ENCODE results near the gene GPR153.

DNA sequence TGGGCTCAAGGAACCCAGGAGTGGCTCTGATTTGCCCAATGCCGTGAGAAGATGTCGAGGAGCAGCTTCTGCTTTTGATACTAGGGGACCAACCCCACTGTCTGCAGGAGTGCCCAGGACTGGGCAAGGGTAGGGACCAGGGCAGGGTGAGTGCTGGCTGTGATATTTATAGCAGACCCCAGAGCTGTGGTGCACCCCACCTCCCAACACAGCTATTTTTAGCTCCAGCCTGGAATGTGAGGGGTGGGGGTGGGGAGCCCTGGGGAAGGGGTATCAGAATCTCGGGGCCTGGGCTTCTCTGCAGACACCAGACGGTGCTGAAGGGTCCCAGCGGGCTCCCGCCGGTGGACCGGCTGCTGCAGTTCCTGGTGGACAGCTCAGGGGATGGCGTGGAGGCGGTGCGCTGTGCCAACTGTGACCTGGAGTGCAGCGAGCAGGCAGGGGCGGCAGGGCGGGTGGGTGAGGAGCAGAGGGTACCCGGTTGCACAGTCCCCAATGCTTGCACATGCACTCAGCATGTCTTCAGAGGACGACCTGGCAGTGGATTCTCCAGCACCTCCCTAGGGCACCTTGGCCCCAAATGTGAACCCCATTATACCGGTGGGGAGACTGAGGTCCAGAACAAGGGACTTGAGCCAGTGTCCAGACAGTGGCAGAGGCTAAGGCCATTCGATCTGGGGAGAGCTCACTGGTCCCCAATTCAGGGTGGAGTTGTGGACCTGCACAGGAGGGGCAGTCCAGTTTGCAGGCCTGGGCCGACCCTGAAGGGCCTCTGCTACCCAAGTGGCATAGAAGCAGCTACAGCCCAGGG lies 53.6 kb downstream of the GPR153 start:
- TF ChIP-seq ELF1 (IDR thresholded peaks at IDR 0.05; ENCODE audit: borderline replicate concordance, low read depth), result no peak
- TF ChIP-seq, protein P1, sequence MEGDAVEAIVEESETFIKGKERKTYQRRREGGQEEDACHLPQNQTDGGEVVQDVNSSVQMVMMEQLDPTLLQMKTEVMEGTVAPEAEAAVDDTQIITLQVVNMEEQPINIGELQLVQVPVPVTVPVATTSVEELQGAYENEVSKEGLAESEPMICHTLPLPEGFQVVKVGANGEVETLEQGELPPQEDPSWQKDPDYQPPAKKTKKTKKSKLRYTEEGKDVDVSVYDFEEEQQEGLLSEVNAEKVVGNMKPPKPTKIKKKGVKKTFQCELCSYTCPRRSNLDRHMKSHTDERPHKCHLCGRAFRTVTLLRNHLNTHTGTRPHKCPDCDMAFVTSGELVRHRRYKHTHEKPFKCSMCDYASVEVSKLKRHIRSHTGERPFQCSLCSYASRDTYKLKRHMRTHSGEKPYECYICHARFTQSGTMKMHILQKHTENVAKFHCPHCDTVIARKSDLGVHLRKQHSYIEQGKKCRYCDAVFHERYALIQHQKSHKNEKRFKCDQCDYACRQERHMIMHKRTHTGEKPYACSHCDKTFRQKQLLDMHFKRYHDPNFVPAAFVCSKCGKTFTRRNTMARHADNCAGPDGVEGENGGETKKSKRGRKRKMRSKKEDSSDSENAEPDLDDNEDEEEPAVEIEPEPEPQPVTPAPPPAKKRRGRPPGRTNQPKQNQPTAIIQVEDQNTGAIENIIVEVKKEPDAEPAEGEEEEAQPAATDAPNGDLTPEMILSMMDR (IDR thresholded peaks at IDR 0.05 in 2 of 3, conservative IDR thresholded peaks at IDR 0.05 in 1 of 3; ENCODE audit: borderline replicate concordance in 1 of 3, insufficient read depth in 1 of 3, low read depth in 2 of 3, low read length in 2 of 3), result no peak
- TF ChIP-seq POLR2A (IDR thresholded peaks at IDR 0.05; ENCODE audit: borderline replicate concordance, extremely low read depth, insufficient read depth, insufficient read length), result no peak
- TF ChIP-seq, protein P2, sequence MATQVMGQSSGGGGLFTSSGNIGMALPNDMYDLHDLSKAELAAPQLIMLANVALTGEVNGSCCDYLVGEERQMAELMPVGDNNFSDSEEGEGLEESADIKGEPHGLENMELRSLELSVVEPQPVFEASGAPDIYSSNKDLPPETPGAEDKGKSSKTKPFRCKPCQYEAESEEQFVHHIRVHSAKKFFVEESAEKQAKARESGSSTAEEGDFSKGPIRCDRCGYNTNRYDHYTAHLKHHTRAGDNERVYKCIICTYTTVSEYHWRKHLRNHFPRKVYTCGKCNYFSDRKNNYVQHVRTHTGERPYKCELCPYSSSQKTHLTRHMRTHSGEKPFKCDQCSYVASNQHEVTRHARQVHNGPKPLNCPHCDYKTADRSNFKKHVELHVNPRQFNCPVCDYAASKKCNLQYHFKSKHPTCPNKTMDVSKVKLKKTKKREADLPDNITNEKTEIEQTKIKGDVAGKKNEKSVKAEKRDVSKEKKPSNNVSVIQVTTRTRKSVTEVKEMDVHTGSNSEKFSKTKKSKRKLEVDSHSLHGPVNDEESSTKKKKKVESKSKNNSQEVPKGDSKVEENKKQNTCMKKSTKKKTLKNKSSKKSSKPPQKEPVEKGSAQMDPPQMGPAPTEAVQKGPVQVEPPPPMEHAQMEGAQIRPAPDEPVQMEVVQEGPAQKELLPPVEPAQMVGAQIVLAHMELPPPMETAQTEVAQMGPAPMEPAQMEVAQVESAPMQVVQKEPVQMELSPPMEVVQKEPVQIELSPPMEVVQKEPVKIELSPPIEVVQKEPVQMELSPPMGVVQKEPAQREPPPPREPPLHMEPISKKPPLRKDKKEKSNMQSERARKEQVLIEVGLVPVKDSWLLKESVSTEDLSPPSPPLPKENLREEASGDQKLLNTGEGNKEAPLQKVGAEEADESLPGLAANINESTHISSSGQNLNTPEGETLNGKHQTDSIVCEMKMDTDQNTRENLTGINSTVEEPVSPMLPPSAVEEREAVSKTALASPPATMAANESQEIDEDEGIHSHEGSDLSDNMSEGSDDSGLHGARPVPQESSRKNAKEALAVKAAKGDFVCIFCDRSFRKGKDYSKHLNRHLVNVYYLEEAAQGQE (IDR thresholded peaks at IDR 0.05; ENCODE audit: low read depth), result no peak
- no peak for TF ChIP-seq EZH2 (IDR thresholded peaks at IDR 0.05)
- TF ChIP-seq POLR2AphosphoS5 (IDR thresholded peaks at IDR 0.05; ENCODE audit: low read depth, low read length), result no peak
- no peak for TF ChIP-seq SRF (IDR thresholded peaks at IDR 0.05; ENCODE audit: low read depth)
- TF ChIP-seq, protein P3, sequence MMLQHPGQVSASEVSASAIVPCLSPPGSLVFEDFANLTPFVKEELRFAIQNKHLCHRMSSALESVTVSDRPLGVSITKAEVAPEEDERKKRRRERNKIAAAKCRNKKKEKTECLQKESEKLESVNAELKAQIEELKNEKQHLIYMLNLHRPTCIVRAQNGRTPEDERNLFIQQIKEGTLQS (IDR thresholded peaks at IDR 0.05), result no peak
